Fibroblast of lung (primary cell): ENCODE data around the gene DAAM1.

Source experiments
- CTCF ChIP-seq, 2 donors: IDR thresholded peaks in 1 of 2; conservative IDR thresholded peaks in 1 of 2; 1 replicate in 1 of 2; 2 replicates in 1 of 2; pipeline ENCODE4 v1.5.1; 2011 to 2012; ENCODE audit warnings: low read length in 2 of 2, control low read depth in 1 of 2, inconsistent platforms in 1 of 2, low read depth in 1 of 2, mild to moderate bottlenecking in 1 of 2
- EZH2 ChIP-seq: IDR thresholded peaks from 2 replicates; pipeline ENCODE4 v1.5.1; 2012; ENCODE audit warnings: low read length, control low read depth, mild to moderate bottlenecking; ENCODE audit errors: missing control alignments

DNA sequence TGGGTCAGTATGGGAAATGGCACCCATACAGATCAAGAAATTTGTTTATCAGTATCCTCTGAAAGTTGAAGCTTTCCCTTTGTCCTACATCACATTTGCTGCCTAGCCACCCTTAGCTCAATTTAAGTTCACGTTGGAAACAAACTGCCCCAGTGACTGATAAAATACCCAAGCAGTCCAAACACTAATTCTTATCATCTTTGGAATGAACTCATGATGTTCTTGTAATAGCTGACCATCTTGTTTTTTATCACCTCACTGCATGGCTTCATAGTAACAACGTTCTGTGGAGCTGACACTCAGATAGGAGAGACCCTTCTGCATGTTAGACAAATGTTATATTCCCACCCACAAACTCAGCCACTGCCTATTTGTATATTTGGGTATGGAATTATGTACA is 183.3 kb downstream of the DAAM1 start:
- TF ChIP-seq CTCF (conservative IDR thresholded peaks at IDR 0.05 in 1 of 2, IDR thresholded peaks at IDR 0.05 in 1 of 2; ENCODE audit: low read depth in 1 of 2, low read length in 2 of 2) (no peak), EZH2 (no peak)
